HG03159 (cell line): Measurements from ENCODE around the gene GEMIN8.

ENCODE experiments used
- ATAC-seq: cut with Tn5 transposase; IDR thresholded peaks from one replicate; pipeline ENCODE4 v1.9.1; 2021; ENCODE audit warnings: mild to moderate bottlenecking, moderate library complexity; ENCODE audit not compliant: unreplicated experiment

Gene GEMIN8

DNA sequence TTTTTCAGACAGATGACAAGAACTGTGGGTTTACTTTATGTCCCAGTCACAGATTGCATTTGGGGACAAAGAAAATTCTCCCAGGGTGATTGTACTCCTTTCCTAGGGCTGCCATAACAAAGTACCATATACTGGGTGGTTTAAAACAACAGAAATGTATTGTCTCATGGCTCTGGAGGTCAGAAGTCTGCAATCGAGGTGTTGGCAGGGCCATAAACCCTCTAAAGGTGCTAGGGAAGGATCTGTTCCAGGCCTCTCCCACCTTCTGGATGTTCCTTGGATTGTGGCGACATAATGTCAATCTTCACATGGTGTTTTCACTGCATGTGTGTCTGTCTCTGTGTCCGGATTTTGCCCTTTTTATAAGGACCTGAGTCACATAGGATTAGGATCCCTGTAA lies 12.3 kb downstream of the GEMIN8 start:
- ATAC-seq: no peak

DNA sequence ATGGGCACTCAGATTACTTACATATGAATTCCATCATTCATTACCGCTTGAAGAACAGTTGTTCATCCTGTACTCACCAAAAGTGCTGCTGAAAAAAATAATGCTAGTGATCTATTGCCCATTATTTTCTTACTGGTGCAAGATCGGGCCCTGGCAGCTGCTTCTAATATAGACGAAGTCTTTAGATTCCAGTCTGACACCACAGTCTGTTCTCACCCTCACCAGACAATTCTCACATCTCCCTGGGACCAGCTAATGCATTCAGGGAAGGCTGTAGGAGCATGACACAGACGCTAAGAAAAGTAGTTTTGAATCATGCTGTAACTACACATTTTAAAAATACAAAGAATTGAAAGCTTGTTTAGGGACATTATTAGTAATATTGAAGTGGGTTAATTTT lies 13.8 kb downstream of the GEMIN8 start:
- no peak for ATAC-seq

DNA sequence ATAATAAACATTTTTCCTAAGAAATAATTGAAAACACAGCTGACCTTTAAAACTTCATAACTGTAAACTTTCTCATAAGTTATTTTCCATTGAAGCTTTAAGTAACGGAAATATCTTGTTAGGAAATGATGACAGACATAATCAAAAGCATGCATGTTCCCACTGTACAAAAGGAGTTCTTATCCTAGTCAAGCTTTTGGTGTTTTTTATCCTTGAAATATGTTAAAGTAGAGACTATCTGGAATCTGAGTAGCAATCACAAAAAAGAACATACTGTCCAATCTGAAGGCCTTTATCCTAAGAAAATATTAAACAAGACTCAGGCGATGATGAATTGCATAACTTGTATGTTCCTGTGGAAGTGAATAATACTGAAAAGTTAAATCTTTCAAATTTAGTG lies 14.4 kb downstream of the GEMIN8 start:
- no peak for ATAC-seq

DNA sequence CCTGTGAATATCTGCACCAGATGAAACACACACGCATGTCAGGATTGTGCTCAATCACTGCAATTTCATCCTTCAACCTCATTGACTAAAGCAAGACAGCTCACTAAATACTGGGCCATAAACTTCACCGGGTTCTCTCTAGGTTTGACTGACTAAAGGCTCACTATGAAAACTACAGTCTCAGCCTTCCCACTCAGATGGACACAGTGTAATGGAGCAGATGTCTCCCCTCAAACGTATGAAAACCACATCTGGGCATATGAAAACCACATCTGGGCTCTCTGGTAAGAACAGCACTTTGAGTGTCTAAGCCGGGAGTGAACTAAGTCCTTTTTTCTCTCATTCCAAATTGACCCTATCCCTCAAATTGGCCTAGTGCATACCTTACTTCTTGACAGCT lies 15.2 kb downstream of the GEMIN8 start:
- no peak for ATAC-seq

DNA sequence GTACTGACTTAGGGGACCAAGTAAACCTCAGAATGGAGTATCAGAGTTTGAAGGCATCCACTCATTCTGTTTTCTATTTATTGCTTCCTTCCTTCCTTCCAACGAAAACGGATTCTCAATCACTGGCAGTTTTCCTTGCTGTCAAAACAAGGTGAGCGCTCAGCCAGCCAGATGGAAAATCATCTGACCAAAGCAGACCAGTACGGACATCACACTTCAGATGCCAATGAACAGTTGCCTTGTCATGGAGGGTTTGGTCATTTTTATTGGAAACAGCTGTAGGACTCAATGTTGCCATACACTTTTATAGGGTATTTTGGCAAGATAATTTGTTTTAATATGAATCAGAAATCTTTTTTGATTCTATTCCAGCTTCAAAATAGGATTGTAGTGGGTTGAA lies 16.6 kb downstream of the GEMIN8 start:
- ATAC-seq: no peak

DNA sequence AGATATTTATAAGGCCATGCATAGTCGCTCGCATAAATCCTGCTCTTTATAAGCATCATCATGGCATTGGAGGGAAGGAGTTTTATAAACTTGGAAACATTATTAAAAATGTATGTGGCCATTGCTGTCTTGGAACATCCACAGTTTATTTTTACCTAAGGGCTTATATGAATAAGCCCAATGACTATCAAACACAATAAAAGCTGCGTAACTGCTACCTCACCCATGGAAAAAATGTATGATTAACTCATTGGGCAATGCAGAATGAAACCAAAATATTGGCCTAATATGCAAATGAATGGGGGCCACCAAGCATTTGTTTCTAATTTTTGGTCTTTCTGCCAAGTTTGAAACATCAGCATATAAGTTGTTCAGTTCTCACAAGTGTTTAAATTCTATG lies 19.1 kb downstream of the GEMIN8 start:
- ATAC-seq: no peak

DNA sequence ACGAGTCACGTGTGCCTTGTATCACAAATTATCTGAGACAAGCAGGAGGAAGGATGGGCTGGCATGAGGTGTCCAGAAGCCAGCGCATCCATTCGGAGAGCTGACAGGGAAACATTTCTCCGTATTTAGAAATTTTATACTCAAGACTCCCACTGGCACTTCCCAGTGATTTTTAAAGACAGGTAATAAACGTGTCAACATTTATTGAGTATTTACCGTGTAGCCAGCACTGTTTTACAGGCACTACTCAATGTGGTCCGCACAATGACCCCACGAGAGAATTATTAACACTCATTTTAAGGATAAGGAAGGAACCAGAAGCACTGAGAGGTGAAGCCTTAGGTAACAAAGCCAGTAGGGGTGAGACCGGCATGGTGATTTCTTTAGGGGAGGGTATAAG lies 23.2 kb downstream of the GEMIN8 start:
- ATAC-seq: no peak

DNA sequence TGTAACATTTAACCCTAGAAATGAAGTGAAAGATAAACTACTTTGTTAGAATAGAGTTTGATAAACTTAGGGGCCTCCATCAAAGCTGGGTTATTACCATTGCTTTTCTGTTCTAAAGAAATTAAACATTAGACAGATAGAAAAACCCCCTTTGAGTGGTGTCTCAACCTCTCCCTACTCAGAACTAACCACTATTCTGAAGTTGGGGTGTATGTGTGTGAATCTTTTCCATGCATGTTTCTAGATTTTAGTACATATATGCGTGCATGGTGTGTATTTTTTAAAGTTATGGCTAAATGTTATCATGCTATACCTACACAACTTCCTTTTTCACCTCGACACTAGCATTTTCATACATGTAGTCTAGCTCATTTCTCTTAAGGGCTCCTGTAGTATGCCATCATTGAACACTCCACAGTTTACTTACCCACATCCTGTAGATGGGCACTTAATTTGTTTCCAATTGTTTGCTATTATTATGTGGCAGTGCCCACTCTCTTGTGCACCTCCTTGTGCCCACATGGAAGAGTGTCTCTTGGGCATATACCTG lies 25.7 kb downstream of the GEMIN8 start:
- no peak for ATAC-seq

DNA sequence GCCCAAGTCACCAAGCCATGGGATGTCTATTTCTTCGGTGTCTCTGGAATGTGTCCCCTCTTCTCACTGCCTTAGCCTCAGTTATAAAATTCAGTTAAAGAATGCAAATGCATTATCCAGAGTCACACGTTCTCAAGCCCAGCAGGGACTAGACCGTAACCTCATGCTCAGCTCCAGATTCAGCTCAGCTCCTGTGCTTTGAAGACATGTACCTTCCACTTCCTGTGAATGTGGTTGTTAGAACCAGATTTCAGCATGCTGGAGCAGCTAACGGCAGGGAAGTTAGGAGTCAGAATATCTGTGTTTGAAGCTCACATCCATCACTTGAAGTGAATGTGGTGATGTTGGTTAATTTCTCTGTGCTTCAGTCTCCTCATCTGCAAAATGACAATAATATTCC lies 26.7 kb downstream of the GEMIN8 start:
- no peak for ATAC-seq

DNA sequence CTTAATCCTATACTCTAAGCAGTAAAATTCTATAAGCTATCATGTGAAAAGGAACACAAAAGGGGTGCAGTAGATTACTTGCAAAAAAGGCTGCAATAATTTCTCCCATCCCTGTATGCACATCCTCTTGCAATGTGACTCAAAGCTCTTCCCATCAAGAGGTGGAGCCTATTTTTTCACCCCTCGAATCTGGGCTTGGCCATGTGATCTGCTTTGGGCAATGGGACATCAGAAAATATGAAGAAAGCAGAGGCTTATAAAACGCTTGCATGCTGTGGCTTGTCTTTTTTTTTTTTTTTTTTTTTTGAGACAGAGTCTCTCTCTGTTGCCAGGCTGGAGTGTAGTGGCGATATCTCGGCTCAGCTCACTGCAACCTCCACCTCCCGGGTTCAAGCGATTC lies 33.0 kb downstream of the GEMIN8 start:
- no peak for ATAC-seq

DNA sequence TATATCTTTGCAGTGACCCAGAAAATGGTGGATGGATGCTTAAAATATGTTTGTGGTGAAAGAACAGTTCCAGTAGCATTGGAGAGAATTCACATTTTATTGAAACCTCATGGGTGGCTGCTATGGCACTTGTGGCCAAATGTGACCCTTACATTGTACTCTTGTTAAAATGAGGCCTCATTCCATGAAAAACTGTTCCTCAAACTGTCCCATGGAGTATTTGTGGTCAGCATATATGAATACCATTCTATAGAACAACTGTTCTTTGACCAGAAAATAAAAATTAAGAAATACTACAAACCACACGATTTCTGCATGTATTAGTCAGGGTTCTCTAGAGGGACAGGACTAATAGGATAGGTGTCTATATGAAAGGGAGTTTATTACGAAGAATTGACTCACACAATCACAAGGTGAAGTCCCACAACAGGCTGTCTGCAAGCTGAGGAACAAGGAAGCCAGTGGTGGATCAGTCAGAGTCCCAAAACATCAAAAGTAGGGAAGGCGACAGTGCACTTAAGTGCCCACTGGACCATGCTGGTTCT lies 35.1 kb downstream of the GEMIN8 start:
- no peak for ATAC-seq

DNA sequence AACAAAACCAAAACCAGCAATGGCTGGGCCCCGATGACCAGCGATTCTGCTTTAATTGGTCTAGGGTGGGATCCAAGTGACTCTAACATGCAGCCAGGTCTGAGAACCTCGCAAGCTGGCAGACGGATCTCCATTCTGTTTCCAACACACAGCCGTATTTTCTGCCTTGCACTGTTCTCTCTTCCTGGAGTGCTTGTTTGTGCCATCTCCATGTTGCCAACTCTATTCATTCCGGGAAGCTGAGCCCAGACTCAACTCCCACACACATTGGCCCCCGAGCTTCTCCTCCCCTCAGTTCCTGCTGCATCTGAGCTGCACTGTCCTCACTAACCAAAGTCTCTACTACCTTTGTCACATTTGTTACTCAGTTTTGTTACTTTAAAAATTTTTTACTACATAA lies 35.6 kb downstream of the GEMIN8 start:
- ATAC-seq: no peak

DNA sequence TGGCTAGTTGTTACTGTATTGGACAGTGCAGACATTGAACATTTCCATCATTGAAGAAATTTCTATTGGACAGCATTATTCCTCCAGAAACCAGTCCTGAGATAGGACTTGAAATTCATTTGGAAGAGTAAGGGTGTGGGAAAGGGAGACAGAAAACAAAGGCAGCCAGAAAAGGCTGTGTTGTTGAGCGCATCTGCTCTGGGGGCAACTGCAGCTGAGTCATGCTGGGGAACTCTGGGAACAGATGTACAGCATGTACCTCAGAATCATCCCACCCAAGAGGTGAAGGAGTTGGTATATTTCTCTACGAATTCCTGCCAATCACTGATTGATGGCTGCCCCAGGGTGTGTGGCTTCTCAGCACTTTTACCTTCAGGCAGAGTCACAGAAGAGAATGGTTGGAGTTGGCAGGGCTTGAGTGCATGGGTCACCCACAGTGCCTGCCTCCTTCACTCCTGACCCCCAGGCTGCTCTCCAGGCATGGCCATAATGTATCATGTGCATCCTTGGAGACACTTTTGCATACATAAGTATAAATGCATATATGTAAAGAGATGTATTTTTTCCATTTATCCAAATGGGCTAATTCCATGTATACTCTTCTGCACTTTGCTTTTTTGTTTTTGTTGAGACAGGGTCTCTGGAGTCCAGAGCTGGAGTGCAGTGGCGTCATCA lies 39.4 kb downstream of the GEMIN8 start:
- ATAC-seq: no peak

DNA sequence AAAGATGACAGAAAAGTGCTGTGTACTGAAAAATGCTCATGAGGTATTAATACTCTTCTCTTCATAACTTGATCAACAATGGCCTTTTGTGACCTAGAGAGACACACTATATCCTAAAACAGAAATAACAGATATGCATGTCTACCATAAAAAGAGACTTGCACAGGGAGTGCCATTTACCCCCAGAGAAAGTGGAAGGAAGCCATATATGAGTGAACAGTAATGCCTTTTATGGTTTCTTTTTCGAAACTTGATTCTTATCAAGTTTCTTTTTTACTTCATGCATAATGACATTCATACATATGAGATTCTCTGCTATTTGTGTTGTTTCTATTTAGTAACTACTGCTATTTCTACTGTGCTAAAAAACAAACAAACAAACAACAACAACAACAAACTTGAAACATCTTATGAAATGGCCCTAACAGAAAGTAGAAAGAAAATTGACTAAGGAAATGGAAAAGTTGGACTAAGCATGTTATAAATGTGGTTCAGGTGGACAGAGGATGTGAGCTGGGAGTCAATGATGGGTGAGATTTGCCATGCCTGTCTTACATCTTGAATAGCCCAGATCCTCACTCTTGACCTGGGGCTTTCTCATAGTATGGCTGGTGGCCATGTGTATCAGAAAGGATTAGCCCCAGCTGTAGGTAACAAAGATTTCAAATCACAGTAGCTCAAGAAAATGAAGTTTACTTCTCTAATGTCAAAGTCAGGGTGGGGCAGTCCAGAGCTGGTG lies 43.8 kb downstream of the GEMIN8 start:
- peak; percentile 70 for ATAC-seq

DNA sequence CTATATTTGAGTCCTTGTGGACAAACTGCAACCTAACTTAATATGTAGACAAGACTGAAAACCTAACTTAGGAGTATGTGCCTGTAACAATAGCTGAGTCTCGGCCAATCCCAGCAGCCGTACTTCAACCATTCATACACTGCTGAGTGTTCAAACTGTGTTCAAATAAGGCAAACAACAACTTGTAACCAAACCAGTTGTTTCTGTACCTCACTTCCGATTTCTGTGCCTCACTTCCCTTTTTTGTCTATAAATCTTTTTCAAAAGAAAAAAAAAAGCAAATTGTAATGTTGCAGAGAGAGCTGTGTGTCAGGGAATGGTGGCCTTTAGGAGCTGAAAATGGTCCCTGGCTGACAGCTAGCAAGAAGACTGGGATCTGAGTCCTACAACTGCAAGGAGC lies 46.0 kb downstream of the GEMIN8 start:
- no peak for ATAC-seq

DNA sequence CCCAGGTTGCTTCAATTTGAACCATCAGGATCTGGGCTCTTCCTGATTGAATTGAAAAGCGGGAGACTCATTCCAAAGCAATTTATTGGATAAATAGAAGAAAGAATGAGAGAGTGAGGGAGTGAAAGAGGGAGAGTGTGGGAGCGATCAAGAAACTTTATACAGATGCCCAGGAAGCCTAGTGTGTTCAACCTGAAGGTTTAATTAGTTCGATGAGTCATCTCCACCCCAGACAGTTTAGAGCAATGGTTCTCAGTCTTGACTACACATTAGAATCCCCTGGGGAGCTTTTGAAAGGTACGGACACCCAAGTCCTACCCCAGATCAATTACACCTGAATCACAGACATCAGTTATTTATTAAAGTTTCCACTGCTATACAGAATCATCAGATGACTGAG lies 61.5 kb downstream of the GEMIN8 start:
- ATAC-seq: no peak

DNA sequence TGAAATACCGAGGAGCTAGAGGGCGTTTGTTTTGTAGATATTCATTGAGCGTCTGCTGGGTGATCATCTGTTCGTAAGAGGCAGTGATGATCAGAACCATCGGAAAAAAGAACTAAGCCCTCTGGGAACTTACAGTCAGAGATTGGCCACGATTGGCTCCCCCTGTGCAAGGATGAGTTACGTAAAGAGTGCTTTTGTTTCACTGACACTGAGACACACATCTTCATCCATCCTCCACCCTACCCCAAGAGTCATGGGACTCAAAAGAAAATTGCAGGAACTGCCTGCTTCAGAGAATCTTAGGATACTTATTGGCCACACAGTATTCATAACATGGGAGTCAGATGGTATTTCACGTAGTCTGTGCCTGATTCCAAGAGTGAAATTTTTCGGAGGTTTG lies 62.1 kb downstream of the GEMIN8 start:
- no peak for ATAC-seq

DNA sequence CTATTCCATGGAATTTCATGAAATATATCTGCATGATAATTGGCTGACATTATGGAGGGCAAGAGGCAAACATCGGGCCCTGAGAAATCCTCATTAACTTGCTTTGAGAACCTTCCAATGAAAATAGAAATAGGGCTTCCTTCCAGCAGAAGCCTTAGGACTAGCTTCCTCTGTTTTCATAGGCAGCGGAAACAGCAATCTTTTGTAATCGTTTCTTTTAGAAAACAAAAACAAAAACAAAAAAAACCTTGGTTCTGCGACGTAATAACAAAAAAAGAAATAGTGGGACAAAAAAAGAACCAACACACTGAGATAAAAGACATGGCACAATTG lies 62.9 kb downstream of the GEMIN8 start:
- no peak for ATAC-seq

DNA sequence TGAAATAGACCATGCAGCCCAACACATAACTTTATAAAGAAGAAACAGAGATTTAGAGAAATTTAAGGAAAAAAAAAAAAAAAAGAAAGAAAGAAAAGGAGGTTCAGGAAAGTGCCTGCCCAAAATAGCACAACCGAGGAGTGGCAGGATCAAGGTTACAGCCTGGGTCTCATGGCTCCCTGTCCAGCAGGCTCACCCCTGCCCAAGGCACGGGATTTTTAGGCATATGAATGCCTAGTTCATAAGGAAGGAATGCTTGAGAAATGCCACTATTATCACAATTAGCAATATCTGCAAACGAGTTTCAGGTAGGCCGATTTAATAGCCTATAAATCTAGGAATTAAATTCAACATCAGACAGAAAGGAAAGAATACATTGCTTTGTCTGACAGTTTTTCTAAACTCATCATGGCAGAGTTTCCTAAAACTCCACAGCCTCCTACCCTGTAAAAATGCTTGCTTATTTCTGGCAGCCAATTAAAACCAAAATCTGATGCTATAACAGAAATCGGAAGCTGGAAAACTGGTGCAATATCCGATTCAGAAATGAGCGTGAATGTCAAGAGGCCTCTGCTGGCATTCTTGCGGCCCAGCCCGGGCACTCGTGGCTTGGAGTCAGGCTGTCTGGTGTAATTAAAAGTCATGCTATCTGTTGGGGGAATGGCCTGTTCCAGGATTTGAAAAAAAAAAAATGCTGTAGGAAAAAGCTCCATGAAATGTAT lies 63.5 kb downstream of the GEMIN8 start:
- ATAC-seq: no peak

DNA sequence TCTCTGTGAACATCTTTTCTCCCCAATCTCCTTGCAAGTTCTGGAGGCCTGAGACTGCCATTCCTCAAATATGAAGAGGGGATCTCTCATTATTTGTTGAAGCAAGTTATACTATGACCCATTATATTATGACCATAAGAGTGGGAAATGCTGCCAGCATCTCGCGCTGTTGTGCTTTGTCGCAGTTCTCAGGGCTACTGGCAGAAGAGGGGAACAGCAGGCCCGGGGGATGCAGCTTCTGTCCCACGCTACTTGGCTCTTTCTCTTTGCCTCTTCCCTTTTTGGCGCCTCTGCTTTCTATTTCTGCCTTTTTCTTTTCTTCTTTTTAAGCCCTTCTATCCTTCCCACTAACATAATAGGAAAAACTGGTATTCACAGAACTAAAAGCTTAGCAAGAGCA lies 64.2 kb downstream of the GEMIN8 start:
- ATAC-seq: no peak

DNA sequence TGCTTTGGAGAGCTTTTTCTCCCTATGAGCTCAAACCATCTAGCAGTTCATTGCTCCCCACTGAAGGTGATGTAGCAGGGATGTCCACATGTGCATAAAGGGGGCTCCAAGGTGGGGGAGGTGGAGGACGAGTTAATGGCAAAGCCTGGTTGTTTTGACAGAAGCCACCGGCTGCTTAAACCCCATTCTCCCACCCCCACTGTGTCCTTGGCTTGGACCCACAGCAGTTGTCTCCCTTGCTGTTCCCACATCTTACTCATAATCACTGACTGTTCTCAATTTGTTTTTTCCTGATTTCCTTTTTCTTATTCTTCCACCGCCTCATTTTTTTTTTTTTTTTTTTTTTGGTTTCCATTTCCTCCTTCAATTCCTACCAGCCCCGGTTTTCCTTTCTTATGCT lies 72.7 kb downstream of the GEMIN8 start:
- no peak for ATAC-seq
